Breast epithelium (tissue), 3 donors: Measurements from ENCODE around the gene NOS1AP.

ENCODE experiments used
- CTCF ChIP-seq, 3 donors: fragments of 450-650 bp; IDR thresholded peaks; one replicate each; pipeline ENCODE4 v1.5.1; 2016 to 2017; ENCODE audit warnings: antibody characterized with exemption in 3 of 3, mild to moderate bottlenecking in 3 of 3, moderate library complexity in 3 of 3
- POLR2A ChIP-seq: fragments of 450-650 bp; IDR thresholded peaks from one replicate; pipeline ENCODE4 v1.6.1; 2016; ENCODE audit warnings: antibody characterized with exemption, mild to moderate bottlenecking, moderate library complexity

DNA sequence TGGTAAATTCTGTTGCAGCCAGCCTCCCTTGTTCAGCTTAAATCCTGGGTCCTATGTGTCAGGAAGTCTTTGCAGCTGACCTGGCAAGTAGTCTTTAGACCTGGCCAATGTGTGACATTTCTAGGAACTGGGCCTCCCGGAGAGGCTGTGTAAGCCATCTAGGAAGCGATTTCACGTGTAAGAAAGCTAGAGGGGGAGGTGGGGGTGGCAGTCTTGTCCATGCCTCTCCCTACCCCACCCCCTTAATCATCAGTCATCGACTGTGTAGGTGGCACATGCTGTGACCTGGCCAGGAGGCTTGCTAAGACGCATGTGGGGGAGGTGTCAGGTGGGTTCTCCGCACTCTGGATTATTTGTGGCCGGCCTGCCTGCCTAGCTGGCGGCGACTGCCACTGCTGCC is 320.5 kb downstream of the NOS1AP start:
- no peak for TF ChIP-seq CTCF (IDR thresholded peaks at IDR 0.05)
- TF ChIP-seq POLR2A: no peak
